GM12878 (cell line): ENCODE results near the gene MTF1. TPM values are rescaled to one million over a fixed set of nuclear protein-coding genes. Genes with fewer than 3 reads are reported as not detected.

Experiments
- ATAC-seq: fragments of 200-7000 bp; cut with Tn5 transposase; 3 replicates; pipeline ENCODE4 v1.9.1; 2020; ENCODE audit warnings: mild to moderate bottlenecking, moderate library complexity
- BruUV-seq: library from RNA; stranded (reverse); fragments of 400-500 nt; replicated peaks from 2 replicates; lab custom pipeline; 2021; lab: Mats Ljungman, UMichigan
- CTCF ChIA-PET: fragments of 300-600 bp; sonication (Branson Sonifier 250); formaldehyde crosslinking; extraction: SDS; loops from one replicate; lab custom pipeline; 2021; ENCODE audit warnings: inconsistent platforms; lab: Yijun Ruan, JAX
- POLR2A ChIA-PET: fragments of 350-600 bp; formaldehyde crosslinking; extraction: SDS; loops from one replicate; lab custom pipeline; 2021; ENCODE audit warnings: inconsistent platforms; lab: Charles Lee
- RAD21 ChIA-PET: fragments of 300-600 bp; sonication (Branson Sonifier 250); formaldehyde crosslinking; loops from one replicate; lab custom pipeline; 2023; ENCODE audit warnings: antibody characterized with exemption; ENCODE audit not compliant: unreplicated experiment; lab: Charles Lee
- SMC1A ChIA-PET: fragments of 300-600 bp; sonication (Branson Sonifier 250); formaldehyde crosslinking; loops from one replicate; lab custom pipeline; 2023; ENCODE audit not compliant: unreplicated experiment, uncharacterized antibody; lab: Charles Lee
- DNase-seq: peaks from one replicate; pipeline ENCODE4 v3.0.0-alpha.2; 2011; ENCODE audit warnings: low read depth, low spot score
- FAIRE-seq: peaks from 3 replicates; lab custom pipeline; 2011; peaks lifted over from hg19 to GRCh38; lab: Jason Lieb, UNC
- H2AFZ ChIP-seq: 2 replicates; pipeline ENCODE4 v1.6.0; 2011; ENCODE audit warnings: low read depth, low read length, control low read depth; ENCODE audit not compliant: control insufficient read depth
- H3K27ac ChIP-seq: 2 replicates; pipeline ENCODE4 v1.5.1; 2011; ENCODE audit warnings: control low read depth; ENCODE audit not compliant: control insufficient read depth, insufficient read depth
- H3K27me3 ChIP-seq, 2 experiments: replicated peaks in 1 of 2; 2 replicates each; pipeline versions ENCODE4 v1.6.0 to v1.6.1; 2011; ENCODE audit warnings: low read length in 1 of 2; ENCODE audit not compliant: control insufficient read depth in 2 of 2, insufficient read depth in 2 of 2
- H3K36me3 ChIP-seq, 2 experiments: 2 replicates each; pipeline ENCODE4 v1.5.1; 2011; ENCODE audit warnings: low read length in 1 of 2; ENCODE audit not compliant: control insufficient read depth in 2 of 2, insufficient read depth in 2 of 2
- H3K4me1 ChIP-seq: 2 replicates; pipeline ENCODE4 v1.6.1; 2011; ENCODE audit warnings: mild to moderate bottlenecking, low read length, moderate library complexity, mixed read lengths; ENCODE audit not compliant: control insufficient read depth, insufficient read depth
- H3K4me2 ChIP-seq: 2 replicates; pipeline ENCODE4 v1.6.0; 2011; ENCODE audit warnings: control low read depth; ENCODE audit not compliant: control insufficient read depth, insufficient read depth
- H3K4me3 ChIP-seq: fragments of 200-600 bp; sonication (generic); 2 replicates; pipeline ENCODE4 v1.5.1; 2016
- H3K79me2 ChIP-seq: 2 replicates; pipeline ENCODE4 v1.6.0; 2011; ENCODE audit warnings: low read length; ENCODE audit not compliant: control insufficient read depth, insufficient read depth
- H3K9ac ChIP-seq: 2 replicates; pipeline ENCODE4 v1.8.0; 2011; ENCODE audit warnings: low read length, control low read depth, mixed read lengths; ENCODE audit not compliant: control insufficient read depth, insufficient read depth
- H3K9me3 ChIP-seq: replicated peaks from 3 replicates; pipeline ENCODE4 v1.5.1; 2011; ENCODE audit warnings: mild to moderate bottlenecking, low read length; ENCODE audit not compliant: control insufficient read depth, insufficient read depth
- H4K20me1 ChIP-seq: 2 replicates; pipeline ENCODE4 v1.6.0; 2011; ENCODE audit not compliant: control insufficient read depth, insufficient read depth
- E2F8 ChIP-seq: fragments of 450-650 bp; IDR thresholded peaks from 2 replicates; pipeline ENCODE4 v1.6.1; 2018; ENCODE audit warnings: mild to moderate bottlenecking, low read depth, moderate library complexity; ENCODE audit not compliant: partially characterized antibody
- HSF1 ChIP-seq: fragments of 150-350 bp; IDR thresholded peaks from 2 replicates; pipeline ENCODE4 v1.6.1; 2014; ENCODE audit warnings: mild to moderate bottlenecking, low read depth, low read length
- LARP7 ChIP-seq: fragments of 450-650 bp; IDR thresholded peaks from 2 replicates; pipeline ENCODE4 v1.6.1; 2017; ENCODE audit warnings: mild to moderate bottlenecking
- MEF2A ChIP-seq: IDR thresholded peaks from 2 replicates; pipeline ENCODE4 v1.6.1; 2011; ENCODE audit warnings: low read depth, mild to moderate bottlenecking, low read length, moderate library complexity; ENCODE audit not compliant: insufficient read depth
- MTA2 ChIP-seq: fragments of 450-650 bp; IDR thresholded peaks from 2 replicates; pipeline ENCODE4 v1.6.1; 2016; ENCODE audit warnings: low read depth, mild to moderate bottlenecking, moderate library complexity
- NFYB ChIP-seq: IDR thresholded peaks from 2 replicates; pipeline ENCODE4 v1.6.1; 2011; ENCODE audit warnings: low read depth, mild to moderate bottlenecking, low read length, improper control_type of control experiment, moderate library complexity; ENCODE audit not compliant: insufficient read depth
- POLR2AphosphoS2 ChIP-seq: IDR thresholded peaks from 2 replicates; pipeline ENCODE4 v1.6.1; 2011; ENCODE audit warnings: low read depth, mild to moderate bottlenecking, low read length, improper control_type of control experiment, moderate library complexity
- SMAD1 ChIP-seq: fragments of 450-650 bp; IDR thresholded peaks from 2 replicates; pipeline ENCODE4 v1.6.1; 2018; ENCODE audit warnings: mild to moderate bottlenecking, low read depth; ENCODE audit not compliant: partially characterized antibody
- SRF ChIP-seq, 2 experiments: IDR thresholded peaks; 2 replicates each; pipeline ENCODE4 v1.6.1; 2011; ENCODE audit warnings: low read depth in 2 of 2, low read length in 2 of 2, mild to moderate bottlenecking in 1 of 2, moderate library complexity in 1 of 2
- SUZ12 ChIP-seq: fragments of 200-600 bp; sonication (generic); IDR thresholded peaks from one replicate; pipeline ENCODE4 v1.6.1; 2018; ENCODE audit warnings: antibody characterized with exemption, mild to moderate bottlenecking; ENCODE audit not compliant: unreplicated experiment
- TARDBP ChIP-seq: IDR thresholded peaks from 2 replicates; pipeline ENCODE4 v1.6.1; 2016; ENCODE audit warnings: borderline replicate concordance
- ZNF622 ChIP-seq: fragments of 450-650 bp; IDR thresholded peaks from 2 replicates; pipeline ENCODE4 v1.6.1; 2017; ENCODE audit warnings: mild to moderate bottlenecking, inconsistent platforms
- WGBS: methylation state at CpG from one replicate; pipeline ENCODE4 v1.1.6; 2016; ENCODE audit warnings: low lambda C conversion rate; ENCODE audit not compliant: insufficient replicate concordance, insufficient coverage; ENCODE audit errors: missing lambda C conversion rate; 5-methylcytosine and 5-hydroxymethylcytosine counted together
- in situ Hi-C: fragments of 300-500 bp; cut with MboI; formaldehyde crosslinking; loops from 9 replicates; pipeline ENCODE4 v1.14.3; 2018; ENCODE audit warnings: mixed read lengths
- intact Hi-C: fragments of 100-400 bp; cut with micrococcal nuclease; formaldehyde crosslinking; loops from one replicate; pipeline ENCODE4 v1.14.2; 2022; ENCODE audit not compliant: unreplicated experiment
- polyA plus RNA-seq, 11 experiments: library from polyadenylated mRNA; depleted of rRNA in 4 of 11; unstranded in 6 of 11; stranded (reverse) in 5 of 11; fragments of >200 nt; fragmentation: Nextera tagmentation in 4 of 11; fragmentation: Illumina TruSeq in 1 of 11; extraction: Ambion mirVana in 4 of 11; extraction: Trizol in 1 of 11; gene quantifications; 1 replicate in 1 of 11; 2 replicates in 10 of 11; pipeline versions ENCODE4 v1.2.1 to v1.2.3, GENCODE V29; 2011 to 2016; ENCODE audit warnings: inconsistent platforms in 2 of 11, missing spikeins in 2 of 11, low read depth in 1 of 11
- total RNA-seq, 4 experiments: library from RNA; depleted of rRNA in 3 of 4; stranded (reverse); fragments of >200 nt in 3 of 4; fragmentation: Illumina TruSeq in 1 of 4; extraction: Trizol in 1 of 4; gene quantifications; 2 replicates each; pipeline versions ENCODE4 v1.2.1 to v1.2.3, GENCODE V29; 2013 to 2021

Gene MTF1
- total and polyA plus RNA-seq, 10 of the 15 experiments (the other 5 are each of a cell fraction or from before 2014, with no cell fraction given) = 2.2 to 20.4 (median 6.7) TPM

- Histone ChIP-seq H3K27ac (no peak overlapping the region), H3K79me2 (no peaks in the 10 kb centered on the region; the same call in 1 of the 2 replicates), H3K36me3 (no peaks in the 10 kb centered on the region), H2AFZ (peak overlapping the region; percentile 17), H3K4me2 (peak overlapping the region; percentile 25; the same call in 1 of the 2 replicates), H3K4me3 (peak overlapping the region; percentile 44; the same call in 1 of the 2 replicates), H4K20me1 (no peaks in the 10 kb centered on the region), H3K9me3 (no peaks in the 10 kb centered on the region), H3K4me1 (peaks cover 17% of the 10 kb centered on the region), H3K27me3 (peaks cover 0 to 1% of the 10 kb centered on the region in 2 experiments; a peak in 1 of 4 replicates), H3K9ac (no peak overlapping the region)
- 81% methylated on average over 25 of the region's 36 CpGs for WGBS
- no TSS peak for BruUV-seq
- DNase-seq (no peak), ATAC-seq (no peak), FAIRE-seq (peak; percentile 7)
- CTCF ChIA-PET = no interaction called here
- POLR2A ChIA-PET = no interaction called here
- in situ Hi-C loops = no loop called here
- SMC1A ChIA-PET = interaction anchor here (1.0 kb wide), 1 partner anchor 66 kb away, joined by 3 read pairs; the partner anchor contains the start of gene MTF1
- intact Hi-C loops = no loop called here
- TF ChIP-seq MTA2 (no peak), ZNF622 (no peak), POLR2AphosphoS2 (no peak)
- RAD21 ChIA-PET = no interaction called here
Observed at GRCh38 chr1:37792943-37793686, 66.3 kb downstream of the MTF1 start.

GRCh38 chr1:37782491-37782890, 76.9 kb downstream of the MTF1 start:
- H3K79me2 ChIP-seq = no peaks in the 10 kb centered on the region
- ChIA-PET SMC1A (no interaction called here), POLR2A (no interaction called here), RAD21 (no interaction called here), CTCF (interaction anchor here (0.6 to 0.9 kb wide), 2 partner anchors 78 to 1565 kb away, joined by 3 read pairs; no protein-coding TSS in a partner anchor)
- no peak overlapping the region for H2AFZ ChIP-seq
- in situ Hi-C loops (no loop called here), intact Hi-C loops (no loop called here)
- no peaks in the 10 kb centered on the region for H3K9me3 ChIP-seq
- ATAC-seq (no peak), DNase-seq (no peak), FAIRE-seq (no peak)
- WGBS = 66% methylated on average over 17 of the region's 17 CpGs
- H4K20me1 ChIP-seq = no peaks in the 10 kb centered on the region
- no peak overlapping the region for H3K27ac ChIP-seq
- no peaks in the 10 kb centered on the region for H3K36me3 ChIP-seq
- H3K4me2 ChIP-seq = no peak overlapping the region
- no peak overlapping the region for H3K9ac ChIP-seq
- no peaks in the 10 kb centered on the region for H3K4me1 ChIP-seq
- BruUV-seq = no TSS peak
- no peak overlapping the region for H3K4me3 ChIP-seq
- no peaks in the 10 kb centered on the region; a peak in 1 of 4 replicates for H3K27me3 ChIP-seq
- TF ChIP-seq SUZ12 (no peak), NFYB (no peak), SMAD1 (no peak), HSF1 (no peak), MEF2A (no peak), LARP7 (no peak), SRF (IDR thresholded peaks at IDR 0.05; ENCODE audit: low read depth in 2 of 2, low read length in 2 of 2) (no peak), TARDBP (no peak), E2F8 (no peak)
